NCI-H774 (cell line): ENCODE measurements around the gene TRIM75.
"Not testable (repeated sequence)": the region's sequence is repeated elsewhere in the genome, so short reads cannot be mapped to it uniquely, and the experiment has no call there.

Source experiments
- DNase-seq: peaks from one replicate; lab custom pipeline; 2025; lab: John Stamatoyannopoulos, UW

TRIM75 gene

DNA sequence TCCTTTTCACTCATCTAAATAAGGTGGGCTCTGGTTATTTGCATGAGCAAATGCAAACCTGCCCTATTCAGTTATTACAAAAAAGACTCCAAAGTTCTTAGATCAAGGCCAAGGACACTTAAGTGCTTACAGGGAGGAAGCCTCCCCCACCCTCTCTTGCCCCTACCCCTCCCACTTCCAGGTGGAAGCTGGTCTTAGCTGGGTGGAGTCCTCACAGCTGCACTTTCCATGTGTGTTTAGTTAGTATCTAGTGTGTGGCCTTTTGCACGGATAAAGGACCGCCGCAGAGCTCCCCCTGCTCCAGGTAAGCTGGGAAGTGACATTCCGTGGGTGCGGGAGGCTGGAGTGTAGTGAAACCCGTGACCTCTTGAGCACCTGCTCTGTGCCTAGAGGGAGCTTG, at the start of gene TRIM75:
TSS of gene TRIM75 (plus strand) at position 222 of the 400 bp plus-strand sequence. CDS start 5,282 bp downstream, outside the sequence.
- no peak for DNase-seq

DNA sequence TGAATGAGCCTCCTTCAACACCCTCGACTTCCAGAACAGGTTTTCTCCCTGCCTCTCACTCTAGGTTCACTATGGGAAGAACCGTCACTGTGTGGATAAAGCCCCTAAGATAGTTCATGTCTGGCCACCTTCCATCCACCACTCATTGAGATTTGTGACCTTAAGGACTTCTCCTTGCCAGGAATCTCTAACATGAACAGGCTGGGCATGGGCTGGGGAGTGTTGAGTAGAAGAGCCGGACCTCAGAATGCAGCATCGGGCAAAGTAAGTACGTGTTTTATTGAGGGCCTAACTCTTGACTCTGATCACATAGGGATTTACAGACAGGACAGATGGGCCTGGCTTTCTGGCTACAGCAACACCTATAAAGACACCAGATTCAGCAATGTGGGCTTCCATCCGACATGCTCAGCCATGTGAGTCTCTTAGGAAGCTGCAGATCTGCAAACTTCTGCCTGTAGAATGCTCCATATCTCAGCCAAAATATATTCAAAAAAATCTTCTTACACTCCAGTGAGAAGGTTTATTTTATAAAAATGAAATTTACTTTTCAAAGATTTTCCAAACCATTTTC, 48.2 kb upstream of the TRIM75 start:
- DNase-seq: no peak

DNA sequence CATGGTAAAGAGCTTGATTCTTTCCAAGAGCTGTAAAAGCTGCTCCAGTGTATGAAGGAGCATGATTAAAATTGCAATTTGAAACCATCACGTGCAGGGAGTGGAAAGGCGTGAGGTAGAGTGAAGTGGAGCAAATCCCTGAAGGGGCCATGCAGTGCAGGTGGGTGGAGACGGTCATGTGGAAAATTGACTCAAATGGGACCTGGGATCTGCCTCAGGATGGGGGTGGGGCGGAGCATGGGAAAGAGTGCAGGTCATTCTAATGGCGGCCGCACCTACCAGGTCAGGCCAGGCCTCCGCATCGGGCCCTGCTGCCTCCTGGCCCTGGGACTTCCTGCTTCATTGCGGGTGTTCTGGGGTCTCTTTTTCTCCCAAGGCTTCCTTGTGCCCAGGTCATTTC, 47.2 kb upstream of the TRIM75 start:
- no peak for DNase-seq

DNA sequence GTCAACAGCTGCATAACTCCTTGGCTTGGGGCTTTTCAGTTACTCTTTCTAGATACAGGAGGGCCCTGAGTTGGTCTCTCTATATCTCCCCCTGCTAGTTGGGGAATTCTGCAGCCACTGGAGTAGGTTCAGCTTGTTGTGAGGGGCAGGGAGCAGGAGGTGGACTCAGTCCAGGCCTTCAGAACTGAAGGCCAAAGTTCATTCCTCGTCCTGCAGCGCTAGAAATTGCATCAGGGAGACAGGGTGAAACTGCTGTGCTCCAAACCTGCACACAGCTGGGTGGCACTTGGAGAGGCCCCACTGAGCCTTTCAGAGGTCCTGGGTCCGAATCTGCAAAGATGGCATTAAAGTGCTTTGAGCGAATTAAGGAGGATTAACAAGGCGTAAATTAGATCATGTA, 46.8 kb upstream of the TRIM75 start:
- no peak for DNase-seq

DNA sequence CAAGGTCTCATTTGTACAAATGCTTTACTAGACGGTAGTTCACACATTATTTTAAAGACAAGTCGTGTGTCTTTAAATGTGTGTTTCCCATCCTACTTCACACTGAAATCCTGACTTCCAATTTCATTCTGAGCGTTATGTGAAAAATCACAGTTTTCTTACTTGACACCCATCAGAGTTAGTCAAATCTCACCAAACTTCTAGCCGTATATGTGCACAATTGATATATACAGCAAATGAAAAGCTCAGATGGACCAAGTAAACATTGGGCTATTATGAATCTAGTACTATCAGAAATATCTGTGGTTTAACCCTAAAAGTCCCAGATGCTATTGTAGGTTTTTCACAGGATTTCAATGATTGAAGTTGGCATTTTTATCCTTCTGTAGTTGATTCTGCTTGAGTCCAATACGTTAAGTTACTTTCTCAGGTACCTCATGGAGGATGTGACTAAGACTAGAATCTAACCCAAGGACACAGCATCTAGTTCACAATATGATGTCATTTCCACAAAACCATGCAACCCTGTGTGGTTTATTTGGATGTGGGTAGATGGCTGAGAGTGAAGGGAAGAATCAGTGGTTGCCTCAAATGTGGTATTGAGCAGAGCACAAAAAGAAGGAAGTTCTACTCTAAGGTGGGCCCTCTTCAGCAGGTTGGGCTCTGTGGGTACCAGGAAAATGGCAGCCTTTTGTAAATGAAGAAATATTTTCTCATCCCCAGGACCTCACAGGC, 44.0 kb upstream of the TRIM75 start:
- DNase-seq: no peak

DNA sequence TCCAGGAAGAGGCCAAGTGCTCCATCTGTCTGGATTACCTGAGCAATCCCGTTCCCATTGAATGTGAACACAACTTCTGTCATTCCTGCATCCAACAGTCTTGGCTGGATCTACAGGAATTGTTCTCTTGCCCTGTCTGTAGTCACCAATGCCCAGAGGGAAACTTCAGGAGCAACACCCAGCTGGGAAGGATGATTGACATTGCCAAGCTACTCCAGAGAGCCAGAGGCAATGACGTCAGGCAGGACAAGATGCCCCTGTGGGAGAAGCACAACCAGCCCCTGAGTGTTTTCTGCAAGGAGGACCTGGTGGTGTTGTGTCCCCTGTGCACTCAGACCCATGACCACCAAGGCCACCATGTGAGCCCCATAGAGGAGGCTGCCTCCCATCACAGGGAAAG, 43.2 kb upstream of the TRIM75 start:
- DNase-seq: no peak

DNA sequence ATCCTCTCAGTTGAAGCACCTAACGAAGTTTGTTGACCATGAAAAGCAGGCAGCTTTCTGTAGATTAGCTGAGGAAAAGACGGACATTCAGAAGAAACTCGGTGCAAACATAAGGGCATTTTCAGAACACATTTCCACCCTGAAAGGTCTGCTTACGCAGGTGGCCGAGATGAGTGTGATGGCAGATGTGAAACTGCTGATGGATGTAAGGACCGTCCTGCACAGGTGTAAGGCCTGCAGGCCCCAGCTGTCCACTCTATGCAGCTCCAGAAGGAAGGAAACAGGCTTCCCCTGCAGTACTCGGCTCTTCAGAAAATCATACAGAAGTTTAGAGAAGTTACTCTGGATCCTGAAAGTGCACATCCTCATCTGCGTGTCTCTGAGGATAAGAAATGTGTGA, 42.7 kb upstream of the TRIM75 start:
- DNase-seq: no peak

DNA sequence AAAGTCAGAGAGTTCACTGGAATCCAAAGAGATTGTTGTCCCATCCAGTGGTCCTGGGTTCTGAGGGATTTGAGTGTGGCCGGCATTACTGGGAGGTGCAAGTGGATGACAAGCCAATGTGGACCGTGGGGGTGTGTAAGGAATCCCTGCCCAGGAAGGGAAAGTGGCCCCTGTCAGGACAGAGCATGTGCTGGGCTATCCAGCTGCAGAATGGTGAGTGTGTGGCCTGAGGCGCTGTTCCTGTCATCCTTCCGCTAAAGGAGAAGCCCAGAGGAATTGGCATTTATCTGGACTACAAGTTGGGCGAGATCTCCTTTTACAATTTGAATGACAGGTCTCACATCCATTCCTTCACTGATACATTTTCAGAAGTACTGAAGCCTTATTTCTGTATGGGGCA, 42.3 kb upstream of the TRIM75 start:
- DNase-seq: no peak

DNA sequence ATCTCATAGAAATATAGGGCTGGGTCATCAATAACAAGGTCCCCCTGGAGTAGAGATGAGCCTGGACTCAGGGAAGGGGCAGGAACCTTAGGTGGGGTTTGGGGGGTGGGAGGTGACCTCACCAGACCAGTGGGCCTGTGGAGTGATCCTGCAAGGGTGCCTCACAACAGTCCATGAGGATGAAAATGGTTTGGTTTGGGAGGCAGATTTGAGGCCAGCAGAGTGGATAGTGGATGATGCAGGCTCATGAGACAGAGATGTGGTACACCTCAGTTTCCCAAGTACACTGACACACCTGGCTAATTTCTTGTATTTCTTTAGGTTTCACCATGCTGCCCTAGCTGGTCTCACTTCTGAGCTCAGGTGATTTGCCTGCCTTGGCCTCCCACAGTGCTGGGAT, 40.0 kb upstream of the TRIM75 start:
- no peak for DNase-seq

DNA sequence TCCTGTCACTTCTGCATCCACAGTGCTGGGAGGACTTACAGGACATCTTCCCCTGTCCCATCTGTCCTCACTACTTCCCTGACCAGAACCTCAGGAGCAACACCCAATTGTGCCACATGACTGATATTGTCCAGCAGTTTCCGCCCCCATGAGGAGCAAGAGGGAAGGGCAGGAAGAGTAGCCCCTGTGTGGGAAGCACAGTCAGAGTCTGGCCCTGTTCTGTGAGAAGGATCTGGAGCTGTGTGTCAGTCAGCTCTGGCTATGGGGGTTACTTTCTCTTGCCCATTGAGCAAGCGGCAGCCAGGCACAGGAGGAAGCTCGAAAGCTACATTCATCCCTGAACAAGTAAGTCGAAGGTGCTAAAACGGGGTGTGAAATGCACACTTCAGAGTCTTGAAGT, 36.7 kb upstream of the TRIM75 start:
- no peak for DNase-seq

DNA sequence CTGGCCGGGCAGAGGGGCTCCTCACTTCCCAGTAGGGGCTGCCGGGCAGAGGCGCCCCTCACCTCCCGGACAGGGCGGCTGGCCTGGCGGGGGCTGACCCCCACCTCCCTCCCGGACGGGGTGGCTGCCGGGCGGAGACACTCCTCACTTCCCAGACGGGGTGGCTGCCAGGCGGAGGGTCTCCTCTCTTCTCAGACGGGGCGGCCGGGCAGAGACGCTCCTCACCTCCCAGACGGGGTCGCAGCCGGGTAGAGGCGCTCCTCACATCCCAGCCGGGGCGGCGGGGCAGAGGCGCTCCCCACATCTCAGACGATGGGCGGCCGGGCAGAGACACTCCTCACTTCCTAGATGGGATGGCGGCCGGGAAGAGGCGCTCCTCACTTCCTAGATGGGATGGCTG, 33.7 kb upstream of the TRIM75 start:
- DNase-seq: not testable (repeated sequence)

DNA sequence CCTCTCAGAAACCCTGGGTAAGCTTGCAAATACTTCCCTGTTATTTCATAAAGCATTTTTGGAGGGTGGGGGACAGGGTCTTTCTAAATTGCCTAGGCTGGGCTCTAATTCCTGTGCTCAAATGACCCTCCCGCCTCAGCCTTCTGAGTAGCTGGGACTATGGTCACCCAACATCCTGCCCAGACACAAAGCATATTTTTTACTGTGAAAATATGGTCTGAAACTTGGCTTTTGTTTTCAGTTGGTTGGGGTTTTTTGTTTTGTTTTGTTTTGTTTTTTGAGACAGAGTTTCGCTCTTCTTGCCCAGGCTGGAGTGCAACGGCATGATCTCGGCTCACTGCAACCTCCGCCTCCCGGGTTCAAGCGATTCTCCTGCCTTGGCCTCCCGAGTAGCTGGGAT, 27.9 kb upstream of the TRIM75 start:
- not testable (repeated sequence) for DNase-seq

DNA sequence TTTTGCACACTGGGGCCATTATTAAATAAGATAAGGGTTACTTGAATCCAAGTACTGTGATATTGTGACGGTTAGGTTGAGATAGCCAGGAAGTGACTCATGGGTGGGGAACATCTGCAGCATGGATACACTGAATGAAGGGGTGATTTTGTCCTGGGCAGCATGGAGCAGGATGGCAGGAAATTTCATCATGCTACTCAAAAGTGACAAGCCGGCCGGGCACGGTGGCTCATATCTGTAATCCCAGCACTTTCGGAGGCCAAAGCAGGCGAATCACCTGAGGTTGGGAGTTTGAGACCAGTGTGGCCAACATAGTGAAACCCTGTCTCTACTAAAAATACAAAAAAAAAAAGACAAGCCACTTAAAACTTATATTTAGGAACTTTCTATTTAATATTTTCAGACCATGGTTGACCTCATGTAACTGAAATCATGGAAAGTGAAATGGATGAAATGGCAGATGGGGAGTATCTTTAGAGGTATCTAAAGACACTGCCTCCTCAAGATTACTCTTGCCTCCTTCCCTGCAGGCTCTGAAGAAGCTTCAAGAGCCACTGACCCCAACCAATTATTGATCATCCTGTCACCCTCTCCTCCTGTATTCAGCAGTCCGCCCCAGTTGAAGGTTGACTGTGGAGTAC, 25.8 kb upstream of the TRIM75 start:
- no peak for DNase-seq

DNA sequence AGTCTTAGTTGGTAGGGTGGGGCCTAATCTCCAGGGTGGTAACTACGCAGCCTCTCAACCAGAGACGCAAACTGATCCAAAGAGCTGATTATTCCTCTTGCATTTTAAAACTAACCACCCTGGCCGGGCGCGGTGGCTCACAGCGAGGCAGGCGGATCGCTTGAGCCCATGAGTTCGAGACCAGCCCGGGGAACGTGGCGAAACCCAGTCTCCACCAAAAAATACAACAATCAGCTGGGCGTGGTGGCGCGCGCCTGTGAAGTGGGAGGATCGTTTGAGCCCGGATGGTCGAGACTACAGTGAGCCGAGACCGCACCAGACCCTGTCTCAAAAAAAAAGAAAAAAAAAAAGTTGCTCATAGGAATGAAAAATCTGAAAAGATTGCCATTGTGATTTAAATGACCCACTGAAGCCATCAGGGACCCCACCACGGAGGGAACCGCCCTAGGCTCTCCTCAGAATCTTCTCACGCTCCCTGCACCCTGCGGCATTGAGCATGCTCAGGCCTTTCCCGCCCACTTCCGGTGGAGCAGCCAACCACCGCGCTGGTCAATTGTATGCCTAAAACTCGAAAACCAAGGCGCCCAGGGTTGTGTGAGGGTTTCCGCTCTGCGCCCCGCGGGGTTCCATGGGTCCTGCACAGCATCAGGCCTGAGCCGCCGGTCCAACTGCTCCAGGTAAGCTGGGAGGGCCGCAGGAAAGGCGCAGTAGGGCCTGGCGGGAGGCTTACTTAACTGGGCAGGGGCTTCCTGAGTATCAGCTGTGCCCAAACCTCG, 22.0 kb upstream of the TRIM75 start, which contains the start of gene TRIM60:
TSS of gene TRIM60 (plus strand) at position 564 of the 776 bp plus-strand sequence. CDS start 8,074 bp downstream, outside the sequence.
- no peak for DNase-seq

DNA sequence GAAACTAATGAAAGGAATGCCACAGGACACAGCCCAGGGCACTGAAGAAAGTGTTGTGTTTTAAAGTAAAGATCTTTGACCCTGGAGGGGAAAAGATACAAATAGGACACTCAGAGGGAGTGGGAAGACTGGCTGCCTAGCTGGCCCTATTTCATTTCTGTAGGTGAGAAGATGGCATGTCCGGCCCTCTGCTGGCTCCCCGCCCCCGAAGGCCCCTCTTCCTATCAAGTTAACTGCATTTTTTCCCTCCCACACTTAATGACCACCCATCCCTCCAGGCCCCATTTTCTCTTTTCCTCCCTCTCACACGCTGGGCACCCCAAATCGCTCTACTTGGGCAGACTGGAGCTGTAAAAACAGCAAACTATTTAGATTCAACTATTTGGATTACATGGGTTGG, 5.5 kb upstream of the TRIM75 start:
- no peak for DNase-seq

DNA sequence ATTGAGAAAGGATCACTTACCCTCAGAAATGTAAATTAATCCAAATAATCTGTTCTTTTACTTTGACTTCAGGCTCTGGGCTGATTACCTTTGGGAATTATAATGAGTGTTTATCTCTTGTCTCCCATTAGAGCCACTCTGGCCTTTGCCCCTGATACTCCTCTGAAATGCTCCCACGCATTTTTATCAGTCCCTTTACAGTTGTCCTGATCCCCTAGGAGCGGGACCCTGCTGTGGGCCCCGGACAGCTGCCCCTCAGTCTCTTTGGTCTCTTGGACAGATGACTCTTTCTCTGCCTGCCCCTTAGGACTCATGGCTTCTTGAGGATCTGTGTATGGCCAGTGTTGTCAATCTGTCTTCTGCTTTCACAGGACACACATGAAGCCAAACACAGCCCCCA, 1.0 kb upstream of the TRIM75 start:
- DNase-seq: no peak

DNA sequence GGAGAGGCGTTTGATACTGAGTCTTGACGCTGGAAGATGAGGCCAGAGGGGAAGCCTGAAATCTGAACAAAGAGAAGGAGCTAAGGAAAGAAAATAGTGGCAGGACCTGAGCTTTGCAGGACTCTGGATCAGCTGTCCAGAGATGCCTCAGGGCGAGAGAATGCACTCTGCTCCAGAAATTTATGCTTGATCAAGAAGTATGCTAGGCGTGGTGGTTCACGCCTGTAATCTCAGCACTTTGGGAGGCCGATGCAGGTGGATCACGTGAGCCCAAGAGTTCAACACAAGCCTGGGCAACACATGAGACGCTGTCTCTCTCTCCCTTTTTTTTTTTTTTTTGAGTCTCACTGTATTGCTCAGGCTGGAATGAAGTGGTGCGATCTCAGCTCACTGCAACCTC, 1.9 kb downstream of the TRIM75 start:
- no peak for DNase-seq

DNA sequence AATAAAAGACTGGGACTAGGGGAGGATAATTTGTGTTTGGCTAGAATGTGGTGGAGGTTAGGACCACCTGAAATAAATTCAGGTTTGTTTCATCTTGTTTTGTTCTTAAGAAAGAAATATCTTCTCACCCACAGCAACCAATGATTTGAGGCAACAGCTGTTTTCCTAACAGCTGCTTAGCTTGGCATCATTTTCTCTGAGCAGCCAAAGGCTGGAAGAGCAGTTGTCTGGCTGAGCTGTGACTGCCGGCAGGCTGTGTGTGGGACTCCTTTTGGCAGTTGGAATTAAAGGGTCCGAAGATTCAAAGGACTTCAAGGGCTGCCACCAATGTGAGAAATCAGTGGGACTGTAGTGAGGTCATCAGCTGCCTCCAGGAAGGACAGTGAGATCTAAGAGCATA, 5.0 kb downstream of the TRIM75 start:
- DNase-seq: no peak

DNA sequence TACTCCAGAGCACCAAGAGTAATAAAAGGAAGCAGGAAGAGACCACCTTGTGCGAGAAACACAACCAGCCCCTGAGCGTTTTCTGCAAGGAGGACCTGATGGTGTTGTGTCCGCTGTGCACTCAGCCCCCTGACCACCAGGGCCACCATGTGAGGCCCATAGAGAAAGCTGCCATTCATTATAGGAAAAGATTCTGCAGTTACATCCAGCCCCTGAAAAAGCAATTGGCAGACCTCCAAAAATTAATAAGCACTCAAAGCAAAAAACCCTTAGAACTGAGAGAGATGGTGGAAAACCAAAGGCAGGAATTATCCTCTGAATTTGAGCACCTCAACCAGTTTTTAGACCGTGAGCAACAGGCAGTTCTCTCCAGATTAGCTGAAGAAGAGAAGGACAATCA, 5.7 kb downstream of the TRIM75 start:
- DNase-seq: no peak

DNA sequence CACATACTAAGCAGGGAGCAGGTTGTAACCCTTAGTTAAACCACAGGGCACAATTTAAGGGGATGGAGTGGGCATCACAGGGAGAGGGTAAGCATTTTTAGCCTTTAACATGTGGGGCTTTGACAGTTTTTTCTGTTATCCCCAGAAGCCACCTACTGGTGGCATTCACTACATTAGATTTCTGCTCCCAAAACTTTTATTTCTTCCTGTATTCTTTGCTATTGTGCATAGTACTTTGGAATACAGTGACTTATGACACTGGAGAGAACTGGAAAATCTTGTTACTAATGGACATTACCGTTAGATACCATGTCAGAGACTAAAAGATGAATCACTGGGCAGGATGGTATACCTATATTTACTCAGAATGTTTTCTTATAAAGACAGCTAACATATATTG, 7.3 kb downstream of the TRIM75 start:
- DNase-seq: no peak

DNA sequence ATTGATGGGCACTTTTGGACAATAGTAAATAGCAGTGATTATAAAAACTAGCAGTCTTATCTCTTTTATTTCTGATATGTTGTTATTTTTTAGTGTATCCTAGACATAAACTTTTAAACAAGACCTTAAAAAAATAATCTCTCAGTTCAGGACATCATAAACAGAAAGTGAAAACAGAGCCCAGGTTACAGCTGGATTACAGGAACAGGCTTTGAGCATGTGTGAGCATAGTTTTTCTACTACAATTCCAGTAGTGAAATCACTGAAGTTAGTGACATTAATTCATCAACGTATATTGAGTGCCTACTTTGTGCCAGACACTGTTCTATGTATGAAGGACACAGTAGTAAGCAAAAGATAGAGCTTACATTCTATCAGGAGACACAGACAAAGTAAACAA, 16.9 kb downstream of the TRIM75 start:
- no peak for DNase-seq

DNA sequence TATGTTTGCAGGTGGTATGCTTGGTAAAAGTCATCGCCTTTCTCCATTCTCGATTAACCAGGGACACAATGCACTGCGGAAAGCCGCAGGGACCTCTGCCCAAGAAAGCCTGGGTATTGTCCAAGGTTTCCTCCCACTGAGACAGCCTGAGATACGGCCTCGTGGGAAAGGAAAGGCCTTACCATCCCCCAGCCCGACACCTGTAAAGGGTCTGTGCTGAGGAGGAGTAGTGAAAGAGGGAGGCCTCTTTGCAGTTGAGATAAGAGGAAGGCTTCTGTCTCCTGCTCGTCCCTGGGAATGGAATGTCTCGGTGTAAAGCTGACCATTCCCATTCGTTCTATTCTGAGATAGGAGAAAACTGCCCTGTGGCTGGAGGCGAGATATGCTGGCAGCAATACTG, 19.7 kb downstream of the TRIM75 start:
- DNase-seq: not testable (repeated sequence)
